ENCODE measurements around the gene TBCC. TPM values are rescaled to one million over a fixed set of nuclear protein-coding genes. Genes with fewer than 3 reads are reported as not detected.
A peak's percentile ranks its signal among the peaks of the same experiment; 100 is the strongest.

The TBCC gene
- total RNA-seq, 1 experiment from 2014 or later: 47.8 TPM

DNA sequence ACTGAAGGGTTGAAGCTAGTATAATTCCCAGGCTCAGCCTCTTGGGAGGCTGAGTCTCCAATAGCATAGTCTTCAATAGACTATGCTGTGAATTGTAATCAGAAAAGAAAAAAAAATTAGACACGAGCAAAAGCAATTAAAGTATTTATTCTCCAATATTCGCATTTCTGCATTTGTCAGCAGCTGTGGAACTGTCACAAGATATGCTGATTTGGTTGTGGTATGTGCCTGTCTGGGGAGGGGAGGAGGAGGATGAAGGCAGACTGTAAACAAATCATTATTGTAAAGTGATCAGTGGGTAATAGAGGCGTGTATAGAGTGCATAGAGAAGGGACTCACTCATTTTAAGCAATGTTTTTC lies 25.8 kb upstream of the TBCC start:
- DNase-seq (ENCODE audit: low read depth): no peak

DNA sequence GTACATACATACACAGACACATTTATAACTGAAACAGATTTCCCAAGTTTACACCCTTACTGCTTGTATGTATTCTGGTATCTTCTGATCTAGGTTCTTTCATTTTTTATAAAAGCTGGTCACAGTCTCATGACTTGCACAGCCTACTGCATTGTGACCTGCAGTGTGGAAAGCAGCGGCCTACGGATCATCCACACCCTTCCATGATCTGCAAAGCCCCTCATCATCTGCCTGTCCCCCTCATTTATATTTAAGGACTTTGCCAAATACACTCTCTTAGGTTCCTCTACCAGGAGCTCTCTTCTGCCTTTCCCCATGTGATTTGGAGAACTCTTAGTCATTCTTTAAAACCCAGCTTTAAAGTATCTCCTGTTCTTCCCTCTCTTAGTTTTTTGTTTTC lies 23.9 kb upstream of the TBCC start:
- DNase-seq (ENCODE audit: low read depth): no peak

DNA sequence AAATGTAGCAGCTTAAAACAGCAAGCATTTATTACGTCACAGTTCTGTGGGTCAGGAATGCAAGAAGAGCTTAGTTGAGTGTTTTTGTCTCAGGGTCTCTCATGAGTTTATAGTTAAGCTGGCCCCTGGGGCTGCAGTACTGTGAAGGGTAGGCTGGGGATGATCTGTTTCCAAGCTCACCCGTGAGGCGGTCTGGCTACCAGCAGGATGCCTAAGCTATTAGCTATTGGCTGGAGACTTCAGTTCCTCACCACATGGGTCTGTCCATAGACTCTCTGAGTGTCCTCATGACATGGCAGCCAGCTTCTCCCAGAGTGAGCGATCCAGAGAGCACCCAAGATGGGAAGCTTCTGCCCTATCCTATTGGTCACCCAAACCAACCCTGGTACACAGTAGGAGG lies 23.1 kb upstream of the TBCC start:
- no peak for DNase-seq (ENCODE audit: low read depth)

DNA sequence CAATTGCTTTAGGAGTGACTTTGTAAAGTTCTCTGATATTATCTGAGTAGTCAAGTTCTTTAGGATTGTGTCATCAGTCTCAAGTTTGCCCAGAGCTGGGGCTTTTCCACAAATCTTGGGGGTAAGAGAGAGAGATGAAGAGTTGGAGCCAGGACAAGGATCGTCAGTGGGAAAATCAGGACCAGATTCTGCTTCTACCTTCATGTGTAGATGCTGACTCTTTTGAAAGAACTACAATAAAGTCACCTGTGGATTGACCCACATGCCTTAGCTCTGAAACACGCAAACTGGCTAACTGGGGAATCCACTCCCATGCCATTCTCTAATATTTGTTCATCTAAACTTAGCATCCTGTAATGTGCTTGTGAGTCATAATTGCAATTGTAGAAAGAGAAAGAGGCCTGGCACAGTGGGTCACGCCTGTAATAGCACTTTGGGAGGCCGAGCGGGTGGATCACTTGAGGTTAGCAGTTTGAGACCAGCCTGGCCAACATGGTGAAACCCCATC lies 20.3 kb upstream of the TBCC start:
- DNase-seq (ENCODE audit: low read depth): peak; percentile 82

- DNase-seq (ENCODE audit: low read depth): no peak
These were observed 19.2 kb upstream of the TBCC start for GRCh38 chr6:42764911-42765648.

GRCh38 chr6:42762950-42763349 lies 17.0 kb upstream of the TBCC start:
- no peak for DNase-seq (ENCODE audit: low read depth)

DNA sequence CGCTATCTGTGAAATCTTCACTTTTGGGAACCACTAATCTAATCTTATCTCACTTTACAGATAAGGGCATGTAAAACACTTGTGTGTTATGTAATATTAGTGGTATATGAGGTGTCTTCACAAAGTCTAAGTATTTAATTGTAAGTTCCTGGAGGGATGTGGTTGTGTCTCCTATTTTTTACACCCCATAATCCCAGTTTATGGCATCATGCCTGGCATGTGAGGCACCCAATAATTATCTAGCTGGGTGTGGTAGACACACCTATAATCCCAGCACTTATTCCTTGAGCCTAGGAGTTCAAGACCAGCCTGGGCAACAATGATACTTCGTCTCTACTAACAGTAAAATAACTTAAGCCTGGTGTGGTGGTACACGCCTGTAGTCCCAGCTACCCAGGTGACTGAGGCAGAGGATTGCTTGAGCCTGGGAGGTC lies 16.5 kb upstream of the TBCC start:
- no peak for DNase-seq (ENCODE audit: low read depth)

GRCh38 chr6:42761287-42762067 lies 15.6 kb upstream of the TBCC start:
- no peak for DNase-seq (ENCODE audit: low read depth)

DNA sequence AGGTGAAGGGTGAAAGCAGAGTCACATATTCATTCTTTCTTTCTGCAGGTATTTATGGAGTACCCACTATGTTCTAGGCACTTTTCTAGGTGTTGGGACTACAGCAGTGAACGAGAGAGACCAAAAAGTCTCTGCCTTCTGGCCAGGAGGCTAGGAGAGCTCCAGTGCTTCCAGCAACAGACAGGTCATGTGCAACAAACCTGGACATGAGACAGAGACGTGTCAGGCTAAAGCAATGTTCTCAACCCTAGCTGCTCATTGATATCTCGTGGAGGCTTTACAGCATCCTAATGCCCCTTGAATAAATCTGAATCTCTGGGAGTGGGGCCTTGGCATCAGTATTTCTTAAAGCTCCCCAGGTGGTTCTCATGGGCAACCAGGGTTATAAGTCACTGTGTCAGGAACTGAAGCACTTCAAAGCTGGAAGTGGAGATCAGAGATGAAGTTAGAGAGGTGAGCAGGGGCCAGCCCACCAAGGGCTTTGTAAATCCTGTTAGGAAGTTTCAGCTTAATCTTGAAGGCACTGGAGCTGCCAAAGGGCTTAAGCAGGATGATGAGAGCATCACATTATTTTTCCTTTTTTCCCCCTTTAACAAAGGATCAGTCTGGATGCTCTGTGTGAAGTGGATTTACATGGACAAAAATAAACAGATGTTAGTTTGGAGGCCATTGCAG lies 13.0 kb upstream of the TBCC start:
- no peak for DNase-seq (ENCODE audit: low read depth)

GRCh38 chr6:42756722-42757121 lies 10.8 kb upstream of the TBCC start:
- DNase-seq (ENCODE audit: low read depth): no peak

DNA sequence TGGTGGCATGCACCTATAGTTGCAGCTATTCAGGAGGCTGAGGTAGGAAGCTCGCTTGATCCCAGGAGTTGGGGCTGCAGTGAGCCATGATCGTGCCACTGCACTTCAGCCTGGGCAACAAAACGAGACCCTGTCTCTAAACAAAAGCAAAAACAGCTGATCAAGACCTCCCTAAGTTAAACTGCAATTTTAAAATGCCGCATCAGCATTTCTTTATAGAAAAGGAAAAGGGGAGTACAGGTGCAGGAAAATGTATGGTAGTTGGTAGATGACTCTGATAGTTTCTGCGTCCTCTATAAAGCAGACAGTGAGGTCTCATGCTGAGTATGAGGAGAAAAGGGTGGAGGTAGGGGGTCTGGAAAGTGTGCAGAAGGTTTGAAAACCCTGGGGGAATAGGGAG lies 8.9 kb upstream of the TBCC start:
- no peak for DNase-seq (ENCODE audit: low read depth)

GRCh38 chr6:42751055-42751454 lies 5.2 kb upstream of the TBCC start:
- no peak for DNase-seq (ENCODE audit: low read depth)

DNA sequence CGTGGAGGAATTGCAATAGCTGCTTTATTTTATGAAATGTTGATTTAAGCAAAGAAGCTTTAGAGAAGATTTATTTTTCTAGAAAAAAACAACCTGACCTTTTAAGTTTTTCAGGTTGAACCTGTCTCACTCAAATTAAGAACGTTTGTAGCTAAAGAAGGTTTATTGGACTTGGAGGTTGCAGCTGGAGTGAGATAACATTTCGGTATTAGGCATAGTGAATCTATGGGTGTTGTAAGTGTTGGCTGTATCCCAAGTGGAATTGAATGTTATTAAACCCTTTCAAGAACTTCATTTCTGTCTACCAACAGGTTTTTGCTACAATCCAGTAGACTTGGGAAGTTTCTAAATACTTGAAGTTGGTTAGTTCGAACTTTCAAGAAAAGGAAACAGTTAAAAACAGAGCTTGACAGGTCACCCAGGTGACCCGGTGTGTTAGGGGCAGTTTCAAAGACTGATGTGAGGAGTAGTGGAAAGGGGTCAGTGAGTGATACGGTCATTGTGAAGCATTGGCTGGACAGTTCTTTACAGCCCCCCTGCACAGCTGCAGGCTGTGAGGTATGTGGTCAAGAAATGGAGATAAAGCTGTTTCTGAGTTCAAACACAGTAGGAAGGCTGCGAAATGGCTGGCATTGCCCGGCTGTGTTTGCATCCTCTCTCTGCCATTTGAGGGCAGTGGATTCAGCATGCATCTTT lies 2.4 kb upstream of the TBCC start:
- DNase-seq (ENCODE audit: low read depth): no peak

DNA sequence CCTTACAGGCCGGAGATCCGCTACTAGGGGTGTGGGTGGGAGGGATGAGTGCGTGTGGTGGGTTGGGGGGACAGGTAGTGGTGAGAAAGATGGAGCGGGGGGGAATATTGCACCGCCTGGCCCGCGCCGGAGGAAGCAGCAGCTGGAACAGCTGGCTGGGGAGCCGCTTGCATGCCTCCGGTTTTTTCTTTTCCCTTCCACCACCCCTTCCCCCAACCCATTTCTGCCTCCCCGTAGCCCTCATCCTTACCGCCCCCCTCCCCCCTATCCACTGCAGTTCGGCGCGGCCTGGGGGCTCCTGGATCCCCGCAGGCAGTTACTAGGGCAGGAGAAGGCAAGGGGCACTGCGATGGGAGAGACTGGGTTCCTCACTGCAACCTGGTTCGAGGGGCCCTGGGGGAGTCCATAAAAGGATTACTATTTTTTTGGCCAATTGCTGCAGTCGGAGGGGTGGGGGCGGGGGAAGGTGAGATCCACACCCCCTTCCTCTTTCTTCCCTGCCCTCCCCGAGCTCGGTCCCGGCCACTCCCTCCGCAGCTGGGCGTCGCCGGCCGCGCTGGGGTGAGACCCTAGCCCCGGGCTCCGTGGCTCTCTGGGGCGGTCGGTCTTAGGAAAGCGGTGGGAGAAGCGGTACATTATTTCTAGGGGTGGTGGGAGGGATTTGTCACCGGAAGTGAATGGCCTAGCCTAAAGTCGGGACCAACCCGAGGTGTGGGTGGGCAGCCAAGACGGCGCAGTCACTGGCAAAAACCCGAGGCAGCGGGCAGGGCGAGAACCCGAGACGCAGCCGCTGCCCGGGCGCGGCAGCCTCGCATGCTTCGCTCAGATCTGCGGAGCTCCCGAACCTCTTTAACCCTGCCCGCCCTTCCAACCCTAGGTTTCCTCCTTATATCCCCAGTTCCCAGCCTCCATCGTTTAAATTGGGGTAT lies 824 bp upstream of the TBCC start:
- peak; percentile 97 for DNase-seq (ENCODE audit: low read depth)

DNA sequence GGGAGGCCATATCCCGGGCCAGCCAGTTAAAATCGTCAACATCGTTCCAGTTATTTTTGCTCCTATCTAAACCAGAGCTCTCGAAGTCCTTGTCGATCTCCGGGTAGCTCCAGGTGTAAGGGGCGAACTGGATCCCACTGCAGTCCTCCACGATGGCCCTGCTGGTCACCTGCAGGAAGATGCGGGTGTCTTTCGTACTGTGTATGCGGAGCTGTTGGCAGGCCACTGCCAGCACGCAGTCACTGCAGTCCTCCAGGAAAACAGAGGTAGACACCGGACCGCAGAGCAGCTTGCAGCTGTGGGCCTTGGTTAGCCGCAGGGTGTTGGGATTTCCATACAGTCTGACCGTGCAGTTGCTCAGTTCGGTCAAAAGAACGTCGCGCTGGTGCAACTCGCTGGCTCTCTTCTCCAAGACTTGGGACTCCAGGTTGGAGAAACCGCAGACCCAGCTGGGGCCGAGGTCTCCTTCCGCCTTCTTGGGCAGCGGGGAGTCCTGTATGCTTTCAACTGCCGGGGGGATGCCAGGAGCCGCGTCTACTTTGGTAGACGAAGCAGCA lies 742 bp downstream of the TBCC start:
- peak; percentile 48 for DNase-seq (ENCODE audit: low read depth)

GRCh38 chr6:42744351-42744893 lies 1.5 kb downstream of the TBCC start:
- no peak for DNase-seq (ENCODE audit: low read depth)

DNA sequence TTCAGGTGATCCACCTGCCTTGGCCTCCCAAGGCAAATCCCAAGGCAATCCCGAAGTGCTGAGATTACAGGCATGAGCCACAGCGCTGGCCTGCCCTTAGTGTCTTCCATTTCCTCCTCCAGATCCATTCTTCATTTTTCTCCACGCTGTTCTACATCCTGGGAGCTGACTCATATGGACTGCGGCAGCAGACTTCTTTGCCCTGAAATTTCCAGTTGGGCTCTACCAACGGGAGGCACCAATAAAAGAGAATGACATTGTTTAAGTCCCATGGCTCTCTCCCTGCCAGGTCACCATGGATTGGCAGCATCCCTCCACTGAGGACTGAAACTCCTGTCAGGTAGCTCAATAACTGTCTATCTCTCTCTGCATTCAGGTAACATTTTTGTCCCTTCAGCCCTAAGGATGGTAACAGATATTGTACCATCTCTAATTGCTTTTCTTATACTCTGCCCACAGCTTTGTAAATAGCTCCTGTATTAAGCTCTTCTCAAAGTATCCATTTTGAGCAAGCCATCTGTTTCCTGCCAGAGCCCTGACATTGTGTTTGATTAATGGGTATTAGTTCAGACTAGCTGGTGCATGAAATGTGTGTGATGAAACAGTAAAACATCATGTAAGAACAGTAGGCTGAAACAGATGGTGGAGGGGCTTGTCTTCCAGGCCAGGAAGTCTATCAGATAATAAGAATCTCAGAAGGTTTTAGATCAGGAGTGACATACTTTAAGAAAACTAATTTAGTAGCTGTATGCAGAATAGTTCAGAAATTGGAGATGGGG lies 3.6 kb downstream of the TBCC start:
- DNase-seq (ENCODE audit: low read depth): peak; percentile 52

GRCh38 chr6:42740725-42741124 lies 5.2 kb downstream of the TBCC start:
- DNase-seq (ENCODE audit: low read depth): no peak

DNA sequence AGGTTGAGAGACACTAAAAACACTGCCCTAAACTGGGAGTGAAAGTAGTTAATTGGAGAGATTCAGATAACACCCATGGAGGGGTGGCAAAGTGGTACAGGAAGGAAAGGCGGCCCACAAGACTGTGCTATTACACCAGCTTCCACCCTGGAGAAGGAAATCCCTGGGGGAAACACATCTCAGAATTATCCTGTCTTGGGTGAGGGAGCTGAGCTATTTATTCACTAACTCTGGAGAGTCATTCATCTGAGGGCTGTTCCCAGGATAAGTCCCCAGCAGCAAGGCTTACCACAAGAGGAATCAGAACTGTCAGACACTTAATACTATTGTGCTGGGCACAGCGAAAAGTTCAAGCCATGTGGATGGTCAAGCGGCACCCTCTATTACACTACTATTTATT lies 9.9 kb downstream of the TBCC start:
- no peak for DNase-seq (ENCODE audit: low read depth)

Data from RPMI7951 (cell line).